SU-DHL-6 (cell line): ENCODE data around the gene VAMP4.
"Not testable (repeated sequence)": the region's sequence is repeated elsewhere in the genome, so short reads cannot be mapped to it uniquely, and the experiment has no call there.

ENCODE experiments used
- H2AFZ ChIP-seq: fragments of 200-600 bp; sonication (generic); 2 replicates; pipeline ENCODE4 v1.6.1; 2014; ENCODE audit warnings: low read depth, mild to moderate bottlenecking, moderate library complexity, mixed read lengths, antibody characterized with exemption, low read length; ENCODE audit not compliant: severe bottlenecking
- H3F3A ChIP-seq: fragments of 200-600 bp; shearing (Covaris generic); 2 replicates; pipeline ENCODE4 v1.6.0; 2016; ENCODE audit warnings: antibody characterized with exemption, mild to moderate bottlenecking; ENCODE audit not compliant: insufficient read depth
- H3K27ac ChIP-seq: fragments of 200-600 bp; sonication (generic); 2 replicates; pipeline ENCODE4 v1.5.1; 2016; ENCODE audit warnings: low read depth, mild to moderate bottlenecking, low read length, moderate library complexity, mixed read lengths
- H3K27me3 ChIP-seq: fragments of 200-600 bp; sonication (generic), shearing (Covaris generic); 2 replicates; pipeline ENCODE4 v1.6.0; 2014; ENCODE audit warnings: mild to moderate bottlenecking, low read length
- H3K36me3 ChIP-seq: fragments of 200-600 bp; sonication (generic); 2 replicates; pipeline ENCODE4 v1.6.1; 2014; ENCODE audit warnings: mild to moderate bottlenecking, low read length, mixed read lengths
- H3K4me2 ChIP-seq: fragments of 300-600, 200-600 bp; shearing (Covaris generic), sonication (generic); 2 replicates; pipeline ENCODE4 v1.6.0; 2014; ENCODE audit warnings: low read length, low read depth, mild to moderate bottlenecking; ENCODE audit not compliant: poor library complexity, severe bottlenecking
- H3K4me3 ChIP-seq: fragments of 200-600 bp; sonication (generic); 2 replicates; pipeline ENCODE4 v1.5.1; 2014; ENCODE audit warnings: antibody characterized with exemption, low read length, mild to moderate bottlenecking, mixed read lengths; ENCODE audit not compliant: insufficient read depth, poor library complexity, severe bottlenecking
- H3K79me2 ChIP-seq: fragments of 200-600 bp; sonication (generic); 2 replicates; pipeline ENCODE4 v1.6.1; 2014; ENCODE audit warnings: mild to moderate bottlenecking, low read length, moderate library complexity; ENCODE audit not compliant: insufficient read depth
- H3K9ac ChIP-seq: fragments of 200-600 bp; sonication (generic); 2 replicates; pipeline ENCODE4 v1.7.0; 2014; ENCODE audit warnings: mild to moderate bottlenecking, low read length
- H3K9me2 ChIP-seq: fragments of 200-600 bp; sonication (generic); replicated peaks from 2 replicates; pipeline ENCODE4 v1.6.1; 2014; ENCODE audit warnings: low read length; ENCODE audit not compliant: insufficient read depth
- H3K9me3 ChIP-seq: fragments of 200-600 bp; sonication (generic); 2 replicates; pipeline ENCODE4 v1.6.1; 2014; ENCODE audit warnings: low read length, mixed read lengths; ENCODE audit not compliant: insufficient read depth
- H4K20me1 ChIP-seq: fragments of 200-600 bp; sonication (generic); 2 replicates; pipeline ENCODE4 v1.6.1; 2014; ENCODE audit warnings: low read depth, mild to moderate bottlenecking, antibody characterized with exemption, low read length, moderate library complexity, mixed read lengths
- EZH2phosphoT487 ChIP-seq: fragments of 200-600 bp; sonication (generic), shearing (Covaris generic); conservative IDR thresholded peaks from 2 replicates; pipeline ENCODE4 v1.6.1; 2018; ENCODE audit warnings: mild to moderate bottlenecking, antibody characterized with exemption, low read length, moderate library complexity, mixed read lengths
- TF ChIP-seq, protein P1 (sequence below): fragments of 200-600 bp; sonication (generic); IDR thresholded peaks from one replicate; pipeline ENCODE4 v1.5.1; 2017; ENCODE audit warnings: antibody characterized with exemption, mild to moderate bottlenecking, low read length, moderate library complexity; ENCODE audit not compliant: insufficient read depth, poor library complexity, severe bottlenecking

The VAMP4 gene

GRCh38 chr1:171730052-171730451 is 11.8 kb downstream of the VAMP4 start:
- no peaks in the 10 kb centered on the region for H3K9me3 ChIP-seq
- no peak overlapping the region for H3K4me3 ChIP-seq
- H4K20me1 ChIP-seq = no peaks in the 10 kb centered on the region
- H3K4me2 ChIP-seq = no peak overlapping the region
- H3K36me3 ChIP-seq = peaks cover 10% of the 10 kb centered on the region; the same call in 1 of the 2 replicates
- no peak overlapping the region for H2AFZ ChIP-seq
- no peak overlapping the region for H3K9ac ChIP-seq
- TF ChIP-seq, protein P1, sequence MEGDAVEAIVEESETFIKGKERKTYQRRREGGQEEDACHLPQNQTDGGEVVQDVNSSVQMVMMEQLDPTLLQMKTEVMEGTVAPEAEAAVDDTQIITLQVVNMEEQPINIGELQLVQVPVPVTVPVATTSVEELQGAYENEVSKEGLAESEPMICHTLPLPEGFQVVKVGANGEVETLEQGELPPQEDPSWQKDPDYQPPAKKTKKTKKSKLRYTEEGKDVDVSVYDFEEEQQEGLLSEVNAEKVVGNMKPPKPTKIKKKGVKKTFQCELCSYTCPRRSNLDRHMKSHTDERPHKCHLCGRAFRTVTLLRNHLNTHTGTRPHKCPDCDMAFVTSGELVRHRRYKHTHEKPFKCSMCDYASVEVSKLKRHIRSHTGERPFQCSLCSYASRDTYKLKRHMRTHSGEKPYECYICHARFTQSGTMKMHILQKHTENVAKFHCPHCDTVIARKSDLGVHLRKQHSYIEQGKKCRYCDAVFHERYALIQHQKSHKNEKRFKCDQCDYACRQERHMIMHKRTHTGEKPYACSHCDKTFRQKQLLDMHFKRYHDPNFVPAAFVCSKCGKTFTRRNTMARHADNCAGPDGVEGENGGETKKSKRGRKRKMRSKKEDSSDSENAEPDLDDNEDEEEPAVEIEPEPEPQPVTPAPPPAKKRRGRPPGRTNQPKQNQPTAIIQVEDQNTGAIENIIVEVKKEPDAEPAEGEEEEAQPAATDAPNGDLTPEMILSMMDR = no peak
- TF ChIP-seq EZH2phosphoT487 = no peak
- no peaks in the 10 kb centered on the region for H3K9me2 ChIP-seq
- H3K27ac ChIP-seq = no peak overlapping the region
- H3F3A ChIP-seq = peaks cover 3% of the 10 kb centered on the region; the same call in 1 of the 2 replicates
- no peaks in the 10 kb centered on the region for H3K27me3 ChIP-seq
- no peaks in the 10 kb centered on the region for H3K79me2 ChIP-seq

- Histone ChIP-seq H3K9me3 (peaks cover 7% of the 10 kb centered on the region), H3F3A (peaks cover 3% of the 10 kb centered on the region; the same call in 1 of the 2 replicates), H3K36me3 (peaks cover 14% of the 10 kb centered on the region; the same call in 1 of the 2 replicates), H3K9me2 (no peaks in the 10 kb centered on the region), H3K9ac (no peak overlapping the region), H3K27me3 (no peaks in the 10 kb centered on the region), H2AFZ (no peak overlapping the region), H4K20me1 (no peaks in the 10 kb centered on the region), H3K79me2 (no peaks in the 10 kb centered on the region), H3K4me2 (no peak overlapping the region), H3K4me3 (no peak overlapping the region), H3K27ac (no peak overlapping the region)
- no peak for TF ChIP-seq EZH2phosphoT487
- TF ChIP-seq, protein P1 = no peak
Measured at GRCh38 chr1:171727778-171728177, 14.1 kb downstream of the VAMP4 start.

- H4K20me1 ChIP-seq, H3F3A ChIP-seq, H3K4me2 ChIP-seq, H3K79me2 ChIP-seq, H2AFZ ChIP-seq, H3K9ac ChIP-seq, H3K27ac ChIP-seq, H3K4me3 ChIP-seq, H3K9me2 ChIP-seq, H3K27me3 ChIP-seq, H3K9me3 ChIP-seq: not testable (repeated sequence)
- peaks cover 17% of the 10 kb centered on the region; the same call in 1 of the 2 replicates for H3K36me3 ChIP-seq
Measured at GRCh38 chr1:171723180-171723579, 18.7 kb downstream of the VAMP4 start.

GRCh38 chr1:171718848-171719247 is 23.0 kb downstream of the VAMP4 start:
- no peaks in the 10 kb centered on the region for H3K27me3 ChIP-seq
- no peaks in the 10 kb centered on the region for H4K20me1 ChIP-seq
- peaks cover 5% of the 10 kb centered on the region; the same call in 1 of the 2 replicates for H3K36me3 ChIP-seq
- TF ChIP-seq, protein P1 = no peak
- no peak for TF ChIP-seq EZH2phosphoT487
- no peaks in the 10 kb centered on the region for H3K79me2 ChIP-seq
- no peak overlapping the region for H3K9ac ChIP-seq
- no peak overlapping the region for H3K27ac ChIP-seq
- H3K4me2 ChIP-seq = no peak overlapping the region
- H3K9me2 ChIP-seq = no peaks in the 10 kb centered on the region
- H3F3A ChIP-seq = no peaks in the 10 kb centered on the region
- peaks cover 7% of the 10 kb centered on the region for H3K9me3 ChIP-seq
- no peak overlapping the region for H2AFZ ChIP-seq
- H3K4me3 ChIP-seq = no peak overlapping the region
